Tibial nerve (tissue), 4 donors: ENCODE measurements around the gene OR2V2.

Experiments used
- CTCF ChIP-seq, 5 experiments: fragments of 200-600 bp in 3 of 5; fragments of 450-650 bp in 2 of 5; sonication (generic) in 3 of 5; IDR thresholded peaks; one replicate each; pipeline ENCODE4 v1.5.1; 2016 to 2019; ENCODE audit warnings: antibody characterized with exemption in 5 of 5, mild to moderate bottlenecking in 3 of 5, moderate library complexity in 2 of 5
- EP300 ChIP-seq, 2 donors: sonication (generic); formaldehyde crosslinking; IDR thresholded peaks; one replicate each; pipeline ENCODE4 v1.6.1; 2017; ENCODE audit warnings: antibody characterized with exemption in 2 of 2, mild to moderate bottlenecking in 1 of 2
- POLR2A ChIP-seq, 2 donors: fragments of 450-650 bp; IDR thresholded peaks; one replicate each; pipeline ENCODE4 v1.6.1; 2017; ENCODE audit warnings: antibody characterized with exemption in 2 of 2, mild to moderate bottlenecking in 2 of 2, moderate library complexity in 2 of 2

DNA sequence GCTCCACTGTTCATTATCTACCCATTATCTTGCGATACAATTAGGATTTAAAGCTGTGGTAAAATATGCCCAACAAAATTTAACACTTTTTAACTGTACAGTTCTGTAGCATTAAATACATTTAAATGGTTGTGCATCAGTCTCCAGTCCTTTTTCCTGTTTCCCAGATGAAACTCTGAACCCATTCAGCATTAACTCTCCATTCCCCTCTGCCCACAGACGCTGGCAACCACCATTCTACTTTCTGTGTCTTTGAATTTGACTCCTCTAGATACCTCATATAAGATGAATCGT lies 60.5 kb downstream of the OR2V2 start:
- TF ChIP-seq CTCF (IDR thresholded peaks at IDR 0.05) (no peak), EP300 (IDR thresholded peaks at IDR 0.05) (no peak), POLR2A (IDR thresholded peaks at IDR 0.05) (no peak)
